ENCODE results near the gene PLPP4.

PLPP4 gene

DNA sequence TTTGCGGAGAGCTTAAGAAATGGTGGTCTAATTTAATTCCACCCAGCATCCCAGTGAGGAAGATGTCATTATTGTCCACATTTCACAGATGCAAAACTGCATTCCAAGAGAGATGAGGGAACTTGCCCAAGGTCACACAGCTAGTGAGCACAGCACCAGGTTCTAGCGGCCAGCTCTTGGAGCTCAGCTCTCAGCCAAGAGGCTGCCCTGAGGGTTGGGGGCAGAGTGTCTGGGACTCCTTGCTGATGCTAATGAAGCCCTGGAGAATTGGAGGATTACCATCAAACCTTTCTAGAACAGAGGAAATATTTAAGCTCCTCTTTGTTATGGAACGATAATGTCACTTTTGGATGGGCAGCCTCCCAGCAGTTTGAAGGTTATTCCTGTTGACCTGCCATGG is 48.0 kb downstream of the PLPP4 start:
- Histone ChIP-seq H3K9ac (ENCODE audit: low read length) (no peak overlapping the region), H3K27me3 (ENCODE audit: low read length) (no peaks in the 10 kb centered on the region), H3F3A (ENCODE audit: insufficient read depth) (no peaks in the 10 kb centered on the region), H3K36me3 (ENCODE audit: low read length) (no peaks in the 10 kb centered on the region), H2AFZ (ENCODE audit: low read depth, low read length, severe bottlenecking) (no peak overlapping the region), H3K4me2 (ENCODE audit: low read depth, low read length, poor library complexity, severe bottlenecking) (no peak overlapping the region), H3K9me3 (ENCODE audit: insufficient read depth, low read length) (no peaks in the 10 kb centered on the region), H4K20me1 (ENCODE audit: low read depth, low read length) (no peaks in the 10 kb centered on the region), H3K27ac (ENCODE audit: low read depth, low read length) (no peak overlapping the region), H3K79me2 (ENCODE audit: insufficient read depth, low read length) (no peaks in the 10 kb centered on the region), H3K9me2 (replicated peaks; ENCODE audit: insufficient read depth, low read length) (no peaks in the 10 kb centered on the region), H3K4me3 (ENCODE audit: insufficient read depth, low read length, poor library complexity, severe bottlenecking) (no peak overlapping the region)
- TF ChIP-seq, protein P1, sequence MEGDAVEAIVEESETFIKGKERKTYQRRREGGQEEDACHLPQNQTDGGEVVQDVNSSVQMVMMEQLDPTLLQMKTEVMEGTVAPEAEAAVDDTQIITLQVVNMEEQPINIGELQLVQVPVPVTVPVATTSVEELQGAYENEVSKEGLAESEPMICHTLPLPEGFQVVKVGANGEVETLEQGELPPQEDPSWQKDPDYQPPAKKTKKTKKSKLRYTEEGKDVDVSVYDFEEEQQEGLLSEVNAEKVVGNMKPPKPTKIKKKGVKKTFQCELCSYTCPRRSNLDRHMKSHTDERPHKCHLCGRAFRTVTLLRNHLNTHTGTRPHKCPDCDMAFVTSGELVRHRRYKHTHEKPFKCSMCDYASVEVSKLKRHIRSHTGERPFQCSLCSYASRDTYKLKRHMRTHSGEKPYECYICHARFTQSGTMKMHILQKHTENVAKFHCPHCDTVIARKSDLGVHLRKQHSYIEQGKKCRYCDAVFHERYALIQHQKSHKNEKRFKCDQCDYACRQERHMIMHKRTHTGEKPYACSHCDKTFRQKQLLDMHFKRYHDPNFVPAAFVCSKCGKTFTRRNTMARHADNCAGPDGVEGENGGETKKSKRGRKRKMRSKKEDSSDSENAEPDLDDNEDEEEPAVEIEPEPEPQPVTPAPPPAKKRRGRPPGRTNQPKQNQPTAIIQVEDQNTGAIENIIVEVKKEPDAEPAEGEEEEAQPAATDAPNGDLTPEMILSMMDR (IDR thresholded peaks at IDR 0.05; ENCODE audit: insufficient read depth, low read length, poor library complexity, severe bottlenecking) = no peak
- no peak for TF ChIP-seq EZH2phosphoT487 (conservative IDR thresholded peaks at IDR 0.05; ENCODE audit: low read length)

DNA sequence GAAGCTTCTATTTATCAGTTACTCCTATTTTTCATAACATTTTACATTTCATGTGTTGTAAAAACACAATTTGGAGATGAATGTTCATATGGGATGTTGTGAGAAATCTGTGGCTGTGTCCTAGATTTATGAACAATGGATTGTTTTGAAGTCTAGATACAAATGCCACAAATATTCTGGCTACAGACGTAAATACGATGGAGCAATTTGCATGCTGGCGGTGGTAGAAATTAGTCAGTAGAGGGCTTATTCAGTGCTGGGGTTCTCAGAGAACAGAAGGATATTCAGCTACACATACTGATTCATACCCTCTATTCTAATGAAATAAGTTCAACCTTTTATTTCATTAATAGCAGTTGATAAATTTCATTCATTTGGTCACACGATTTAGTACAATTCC is 48.8 kb downstream of the PLPP4 start:
- Histone ChIP-seq H3K27ac (ENCODE audit: low read depth, low read length) (no peak overlapping the region), H3K9me2 (replicated peaks; ENCODE audit: insufficient read depth, low read length) (no peaks in the 10 kb centered on the region), H3K9ac (ENCODE audit: low read length) (no peak overlapping the region), H3K4me2 (ENCODE audit: low read depth, low read length, poor library complexity, severe bottlenecking) (no peak overlapping the region), H3K79me2 (ENCODE audit: insufficient read depth, low read length) (no peaks in the 10 kb centered on the region), H3K9me3 (ENCODE audit: insufficient read depth, low read length) (no peaks in the 10 kb centered on the region), H4K20me1 (ENCODE audit: low read depth, low read length) (no peaks in the 10 kb centered on the region), H3K4me3 (ENCODE audit: insufficient read depth, low read length, poor library complexity, severe bottlenecking) (no peak overlapping the region), H2AFZ (ENCODE audit: low read depth, low read length, severe bottlenecking) (no peak overlapping the region), H3F3A (ENCODE audit: insufficient read depth) (no peaks in the 10 kb centered on the region), H3K36me3 (ENCODE audit: low read length) (no peaks in the 10 kb centered on the region), H3K27me3 (ENCODE audit: low read length) (no peaks in the 10 kb centered on the region)
- TF ChIP-seq, protein P1 (IDR thresholded peaks at IDR 0.05; ENCODE audit: insufficient read depth, low read length, poor library complexity, severe bottlenecking) = no peak
- TF ChIP-seq EZH2phosphoT487 (conservative IDR thresholded peaks at IDR 0.05; ENCODE audit: low read length) = no peak

DNA sequence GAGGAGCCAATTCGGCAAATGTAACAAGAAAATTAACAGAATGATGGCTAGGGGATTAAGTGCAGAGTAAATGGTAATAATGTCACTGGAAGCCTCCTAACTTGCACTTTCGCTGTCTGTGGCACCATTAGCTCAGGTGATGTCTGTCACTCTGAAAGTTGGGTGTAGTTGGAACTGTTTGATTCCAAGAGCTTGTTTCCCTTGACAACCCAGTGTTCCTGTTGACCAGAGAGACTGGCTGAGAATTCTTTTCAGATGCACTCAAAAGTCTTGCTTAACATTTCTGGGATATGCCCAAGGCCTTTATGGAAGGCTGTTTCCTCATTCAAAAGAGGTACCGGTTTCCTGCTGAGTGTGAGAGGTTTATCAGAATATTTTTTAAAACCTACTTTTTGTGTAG is 49.6 kb downstream of the PLPP4 start:
- Histone ChIP-seq H3K9me3 (ENCODE audit: insufficient read depth, low read length) (no peaks in the 10 kb centered on the region), H3K79me2 (ENCODE audit: insufficient read depth, low read length) (no peaks in the 10 kb centered on the region), H3K27ac (ENCODE audit: low read depth, low read length) (no peak overlapping the region), H3K4me2 (ENCODE audit: low read depth, low read length, poor library complexity, severe bottlenecking) (no peak overlapping the region), H3K9ac (ENCODE audit: low read length) (no peak overlapping the region), H3K27me3 (ENCODE audit: low read length) (no peaks in the 10 kb centered on the region), H2AFZ (ENCODE audit: low read depth, low read length, severe bottlenecking) (no peak overlapping the region), H3K36me3 (ENCODE audit: low read length) (no peaks in the 10 kb centered on the region), H3K4me3 (ENCODE audit: insufficient read depth, low read length, poor library complexity, severe bottlenecking) (no peak overlapping the region), H4K20me1 (ENCODE audit: low read depth, low read length) (no peaks in the 10 kb centered on the region), H3F3A (ENCODE audit: insufficient read depth) (no peaks in the 10 kb centered on the region), H3K9me2 (replicated peaks; ENCODE audit: insufficient read depth, low read length) (no peaks in the 10 kb centered on the region)
- no peak for TF ChIP-seq EZH2phosphoT487 (conservative IDR thresholded peaks at IDR 0.05; ENCODE audit: low read length)
- TF ChIP-seq, protein P1 (IDR thresholded peaks at IDR 0.05; ENCODE audit: insufficient read depth, low read length, poor library complexity, severe bottlenecking) = no peak

All from SU-DHL-6 (cell line).